Fibroblast of skin of back (primary cell): ENCODE results near the gene SLC1A7.

Experiments
- DNase-seq: peaks from one replicate; pipeline ENCODE4 v3.0.0-alpha.2; 2013

The SLC1A7 gene

DNA sequence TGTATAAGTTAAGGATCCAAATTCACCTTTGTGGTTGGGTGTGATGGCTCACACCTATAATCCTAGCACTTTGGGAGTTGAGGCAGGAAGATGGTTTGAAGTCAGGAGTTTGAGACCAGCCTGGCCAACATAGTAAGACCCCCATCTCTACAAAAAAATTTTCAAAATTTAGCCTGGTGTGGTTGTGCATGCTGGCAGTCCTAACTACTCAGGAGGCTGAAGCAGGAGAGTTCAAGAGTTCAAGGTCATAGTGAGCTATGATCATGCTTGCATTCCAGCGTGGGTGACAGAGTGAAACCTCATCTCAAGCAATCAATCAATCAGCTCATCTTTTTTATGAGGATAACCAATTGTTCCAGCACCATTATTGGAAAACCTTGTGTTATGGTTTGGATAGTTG lies 16.5 kb upstream of the SLC1A7 start:
- DNase-seq = no peak

DNA sequence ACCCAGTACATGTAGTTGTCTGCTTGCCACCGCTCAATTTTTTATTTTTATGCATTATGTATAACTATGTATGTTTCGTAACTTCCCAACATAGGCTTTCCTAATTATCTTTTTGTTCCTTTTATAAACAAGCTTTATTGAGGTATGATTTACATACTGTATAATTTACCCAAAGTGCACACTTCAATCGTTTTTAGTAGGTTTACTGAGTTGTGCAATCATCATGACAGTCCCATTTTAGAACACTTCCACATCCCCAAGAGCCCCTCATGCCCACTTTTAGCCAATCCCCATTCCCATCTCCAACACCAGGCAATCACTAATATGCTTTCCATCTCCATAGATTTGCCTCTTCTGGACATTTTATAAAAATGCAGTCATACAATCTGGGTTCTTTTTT lies 14.3 kb upstream of the SLC1A7 start:
- no peak for DNase-seq

DNA sequence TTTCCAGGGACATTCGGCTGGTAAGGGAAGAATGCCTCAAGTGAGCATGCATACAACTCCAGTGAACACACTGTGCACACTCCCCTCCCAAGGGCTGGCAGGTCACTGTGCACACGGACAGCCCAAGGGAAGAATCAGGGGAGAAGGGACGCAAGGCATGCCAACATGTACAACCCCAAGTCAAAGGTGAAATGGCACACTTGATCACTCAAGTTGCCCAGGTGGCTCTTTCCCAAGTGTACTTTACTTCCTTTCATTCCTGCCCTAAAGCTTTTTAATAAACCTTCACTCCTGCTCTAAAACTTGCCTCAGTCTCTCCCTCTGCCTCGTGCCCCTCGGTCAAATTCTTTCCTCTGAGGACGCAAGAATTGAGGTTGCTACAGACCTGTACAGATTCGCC lies 13.5 kb upstream of the SLC1A7 start:
- DNase-seq = no peak

DNA sequence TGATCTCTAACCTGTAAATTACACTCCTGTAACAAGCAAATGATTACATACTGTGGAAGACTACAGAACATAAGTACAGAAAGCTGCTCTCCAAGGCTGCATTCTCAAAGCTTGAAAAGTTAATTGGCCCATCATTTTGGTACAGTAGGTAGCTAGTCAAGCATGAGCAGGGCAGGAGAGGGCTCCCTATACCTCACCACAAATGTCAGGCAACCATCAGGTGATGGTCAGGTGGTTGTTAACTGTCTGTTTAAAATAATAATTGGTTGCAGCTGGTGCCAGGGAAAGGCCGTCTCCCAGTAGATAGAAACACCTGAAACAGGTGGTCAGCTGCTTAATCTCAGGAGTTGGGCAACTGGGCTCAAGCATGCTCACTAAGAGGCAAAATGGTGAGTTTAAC lies 13.1 kb upstream of the SLC1A7 start:
- DNase-seq = no peak

DNA sequence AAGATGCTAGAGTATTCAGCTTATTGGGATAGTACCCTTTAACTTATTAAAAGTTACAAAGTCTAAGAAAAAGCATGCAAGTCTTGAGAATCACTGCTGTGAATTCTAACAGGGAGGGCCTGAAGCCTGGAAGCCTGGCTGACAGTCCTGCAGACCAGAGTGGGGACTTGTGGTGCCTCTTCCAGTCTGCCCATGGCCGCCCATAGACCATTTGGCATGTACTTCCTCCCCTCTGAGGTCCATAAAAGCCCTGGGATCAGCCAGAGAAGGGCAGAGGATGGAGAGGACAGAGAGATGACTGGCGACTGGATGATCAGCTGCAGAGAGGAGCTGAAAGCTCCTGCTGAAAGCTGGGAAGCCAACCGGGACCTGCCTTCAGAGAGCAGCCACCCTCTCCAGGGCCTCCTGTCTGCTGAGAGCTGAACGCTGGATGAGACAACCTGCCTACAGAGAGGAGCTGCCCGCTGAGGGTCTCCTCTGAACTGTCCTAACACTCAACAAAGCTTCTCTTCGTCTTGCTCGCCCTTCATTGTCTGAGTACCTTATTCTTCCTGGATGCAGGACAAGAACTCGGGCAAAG lies 12.5 kb upstream of the SLC1A7 start:
- DNase-seq = no peak

DNA sequence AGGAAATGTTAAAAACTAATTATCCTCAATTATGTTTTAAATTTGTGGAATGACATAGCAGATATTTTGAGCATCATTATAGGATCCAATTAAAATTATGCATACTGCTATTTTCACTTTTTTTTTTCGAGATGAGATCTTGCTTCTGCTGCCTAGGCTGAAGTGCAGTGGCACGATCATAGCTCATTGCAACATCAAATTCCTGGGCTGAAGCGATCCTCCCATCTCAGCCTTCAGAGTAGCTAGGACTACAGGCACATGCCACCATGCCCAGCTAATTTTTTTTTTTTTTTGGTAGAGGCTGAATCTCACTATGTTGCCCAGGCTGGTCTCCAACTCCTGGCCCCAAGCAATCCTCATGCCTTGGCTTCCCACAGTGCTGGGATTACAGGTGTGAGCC lies 11.3 kb upstream of the SLC1A7 start:
- DNase-seq = no peak

DNA sequence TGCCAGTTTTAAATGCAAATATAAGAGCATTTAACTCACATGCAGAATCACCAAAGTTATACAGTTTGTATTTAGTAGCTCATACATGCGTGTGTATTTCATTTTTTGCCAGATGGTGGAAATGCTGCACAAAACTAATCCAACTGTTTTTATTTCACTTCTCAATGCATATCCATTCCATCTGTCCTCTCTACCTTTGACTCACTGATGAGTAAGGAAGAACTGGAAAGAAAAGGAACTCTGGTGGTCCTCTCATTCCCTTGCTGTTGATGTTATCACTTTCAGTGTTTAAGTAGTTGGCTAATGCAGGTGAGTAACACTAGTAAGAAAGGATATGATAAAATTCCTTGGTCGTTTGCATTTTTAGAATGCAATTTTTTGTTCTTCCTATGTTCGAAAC lies 5.7 kb upstream of the SLC1A7 start:
- DNase-seq = peak; percentile 59

DNA sequence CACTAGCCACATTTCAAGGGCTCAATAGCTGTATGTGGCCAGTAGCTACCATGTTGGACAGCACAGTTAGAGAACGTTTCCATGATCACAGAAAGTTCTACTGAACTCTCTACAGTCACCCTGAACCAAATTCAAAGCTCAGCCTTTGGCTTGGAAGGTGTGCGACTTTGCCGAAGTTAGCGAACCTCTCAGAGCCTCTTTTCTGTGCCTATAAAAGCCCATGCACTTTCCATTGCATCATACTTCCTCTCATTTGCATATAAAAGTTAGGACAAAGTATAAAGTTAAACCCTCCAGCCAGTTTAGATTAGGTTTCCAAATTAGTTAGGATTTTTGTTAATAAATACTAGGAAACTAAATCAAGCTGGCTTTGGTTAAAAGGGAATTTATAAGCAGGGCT lies 4.7 kb upstream of the SLC1A7 start:
- no peak for DNase-seq

DNA sequence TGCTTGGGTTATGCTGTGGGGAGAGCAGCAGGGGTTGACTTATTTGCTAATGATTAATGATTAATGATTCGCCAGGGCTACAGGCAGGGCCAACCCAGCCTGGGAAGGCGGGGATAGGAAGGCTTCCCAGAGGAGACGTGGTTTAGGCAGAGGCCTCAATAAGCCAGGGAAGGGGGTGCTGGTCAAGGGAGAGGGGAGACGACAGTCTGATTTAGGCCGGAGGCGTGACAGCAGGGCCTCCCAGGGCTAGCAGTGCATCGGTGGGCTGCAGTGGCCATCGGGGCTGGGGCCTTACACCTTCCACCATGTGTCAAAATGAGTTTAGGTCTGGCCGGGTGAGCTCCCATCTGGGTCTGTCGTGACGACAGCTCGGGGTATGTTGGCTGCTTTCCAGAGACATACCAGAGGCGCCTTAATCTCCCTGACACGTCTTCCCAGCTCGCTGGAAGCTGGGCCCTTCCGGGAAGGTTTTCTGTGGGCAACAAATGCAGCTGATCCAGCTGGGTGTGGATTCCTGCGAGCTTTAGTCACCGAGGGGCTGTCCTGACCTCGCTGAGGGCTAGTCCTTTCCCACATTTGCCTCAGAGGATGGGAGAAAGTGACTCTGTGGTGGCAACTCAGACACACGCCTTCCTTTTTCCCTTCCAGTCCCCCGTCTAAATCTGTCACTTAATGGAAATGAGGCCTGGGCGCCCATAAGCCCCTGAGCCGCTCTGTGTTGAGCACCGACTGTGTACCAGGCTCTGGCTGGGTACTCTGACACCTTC lies 3.7 kb upstream of the SLC1A7 start:
- peak; percentile 100 for DNase-seq

DNA sequence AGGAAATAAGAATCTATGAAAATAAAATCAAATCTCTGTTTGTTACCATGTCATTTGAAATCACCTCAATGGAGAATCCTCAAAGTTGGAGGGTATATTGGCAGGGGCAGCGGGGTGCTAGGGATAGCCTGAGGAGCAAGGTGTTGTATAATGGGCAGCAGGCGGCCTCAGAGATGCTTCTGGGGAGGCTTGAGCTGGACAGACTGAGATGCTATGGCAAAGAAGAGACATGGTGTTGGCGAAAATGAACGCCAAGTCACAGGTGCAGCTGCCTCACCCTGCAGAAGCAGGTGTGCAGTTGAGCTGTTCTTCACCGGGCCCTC lies 3.1 kb upstream of the SLC1A7 start:
- DNase-seq = no peak

DNA sequence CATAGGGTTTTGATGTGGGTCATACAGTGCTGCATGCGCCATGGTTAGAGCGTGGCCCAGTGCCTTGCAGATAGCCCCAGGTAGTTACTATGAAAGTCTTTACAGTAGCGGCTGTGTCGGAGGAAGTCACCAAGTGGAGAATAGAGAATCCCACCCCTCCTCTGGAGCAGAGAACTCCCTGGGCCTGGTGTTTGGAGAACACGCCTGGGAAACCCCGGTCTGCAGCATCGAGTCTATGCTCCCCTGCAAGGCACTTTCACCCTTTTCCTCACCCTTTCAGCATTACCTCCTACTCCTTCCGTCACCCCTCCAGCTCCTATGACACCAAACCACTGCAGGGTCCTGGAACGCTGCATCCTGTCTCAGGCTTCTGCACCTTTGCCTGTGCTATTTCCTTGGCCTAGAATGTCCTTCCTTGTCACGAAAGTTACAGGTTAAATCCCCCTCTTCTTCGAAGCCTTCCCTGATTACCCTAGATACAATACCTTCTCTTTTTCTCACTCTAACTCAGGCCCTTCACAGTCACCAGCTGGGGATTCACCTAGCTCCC lies 2.7 kb upstream of the SLC1A7 start:
- no peak for DNase-seq

DNA sequence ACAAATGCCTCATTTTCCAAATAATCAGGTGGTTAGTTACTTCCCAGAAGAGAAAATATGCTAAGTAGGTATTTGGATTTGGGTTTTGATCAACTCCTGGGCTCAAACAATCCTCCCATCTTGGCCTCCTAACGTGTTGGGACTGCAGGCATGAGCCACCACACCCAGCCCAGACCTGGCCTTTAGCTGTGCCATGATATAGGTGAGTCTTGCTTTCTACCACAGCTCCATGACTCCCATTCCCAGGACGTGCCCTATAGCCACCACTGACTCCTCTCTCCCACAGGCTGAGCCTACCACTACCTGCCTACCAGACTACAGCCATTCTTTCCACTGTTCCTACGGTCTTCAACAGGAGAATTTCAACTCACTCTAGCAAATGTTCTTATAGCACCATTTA lies 1.8 kb upstream of the SLC1A7 start:
- DNase-seq = no peak

DNA sequence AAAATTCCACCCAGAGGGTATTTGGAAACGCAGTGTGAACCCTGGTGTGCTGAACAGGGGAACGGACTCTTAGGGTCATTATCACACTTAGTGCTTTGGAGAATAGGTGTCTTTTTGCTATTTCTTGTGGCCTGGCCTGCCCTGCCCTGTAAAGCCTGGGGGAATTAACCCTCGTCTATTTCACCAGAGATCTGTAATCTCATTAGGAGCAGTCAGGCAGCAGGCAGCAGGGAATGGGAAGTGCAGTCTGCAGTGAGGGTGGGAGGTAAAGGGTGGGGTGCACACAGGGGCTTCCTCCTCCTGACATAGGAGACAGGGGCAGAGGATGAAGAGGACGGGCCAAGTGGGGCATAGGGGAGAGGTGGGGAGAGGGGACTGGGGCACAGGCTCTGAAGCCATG lies 1.1 kb upstream of the SLC1A7 start:
- DNase-seq = no peak

DNA sequence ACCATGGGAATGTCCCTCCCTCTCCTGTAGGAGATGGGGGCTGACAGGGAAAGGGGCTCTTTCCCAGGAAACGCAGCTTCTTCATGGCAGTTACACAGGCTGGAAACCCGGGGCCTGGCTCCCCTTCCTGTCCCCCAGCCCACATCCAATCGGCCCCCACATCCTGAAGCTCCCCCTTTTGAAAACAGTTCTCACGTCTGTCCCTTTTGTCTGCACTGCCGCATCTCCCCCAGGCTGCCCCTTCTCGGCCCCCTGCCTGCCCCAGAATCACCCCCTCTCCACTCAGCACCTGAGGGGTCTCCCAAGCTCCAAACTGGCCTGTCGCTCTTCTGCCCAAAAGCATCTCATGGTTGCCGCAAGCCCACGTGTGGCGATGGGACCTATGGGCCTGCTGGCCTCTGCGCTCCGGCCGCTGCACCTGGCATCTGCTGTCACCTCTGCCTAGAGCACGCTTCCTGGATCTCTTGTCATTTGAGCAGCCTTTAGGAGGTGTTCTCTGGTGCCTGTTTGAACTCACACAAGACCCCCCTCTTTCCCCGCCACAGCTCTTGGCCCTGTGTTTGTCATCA lies 867 bp downstream of the SLC1A7 start:
- DNase-seq = no peak

DNA sequence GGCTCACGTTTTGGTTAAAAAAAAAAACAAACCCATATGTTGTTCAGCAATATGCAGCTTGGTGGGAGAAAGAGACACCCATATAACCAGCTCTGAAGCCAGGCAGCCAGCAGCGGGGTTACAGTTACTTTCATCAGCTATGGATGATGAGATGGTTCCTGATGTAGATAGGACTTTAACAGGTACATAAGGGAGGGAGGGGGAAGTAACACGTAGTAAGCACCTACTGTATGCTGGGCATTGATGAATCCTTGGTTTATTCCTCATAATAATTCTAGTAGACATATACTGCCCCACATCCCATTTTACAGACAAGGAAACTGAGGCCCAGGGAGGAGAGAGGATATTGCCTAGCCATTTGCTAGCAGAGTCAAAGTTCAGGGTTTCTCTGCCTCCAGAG lies 2.0 kb downstream of the SLC1A7 start:
- DNase-seq = no peak

DNA sequence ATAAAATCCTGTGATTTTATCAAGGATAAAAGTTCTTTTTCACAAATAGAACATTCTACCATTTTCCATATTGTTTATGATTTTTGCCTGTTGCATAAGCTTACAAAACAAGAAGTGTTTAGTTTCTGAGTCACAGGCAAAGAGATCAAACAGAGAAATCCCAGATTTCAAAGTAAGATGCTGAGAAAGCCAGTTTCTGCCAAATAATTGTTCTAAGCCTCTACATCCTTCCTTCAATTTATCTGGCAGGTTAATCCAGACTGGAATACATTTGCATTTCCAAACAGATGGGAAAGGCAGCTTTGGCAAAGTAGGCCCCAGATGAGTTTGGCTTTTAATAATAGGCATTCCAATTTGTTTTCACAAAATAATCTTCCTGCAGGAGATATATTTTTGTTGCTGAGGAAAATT lies 2.5 kb downstream of the SLC1A7 start:
- no peak for DNase-seq

DNA sequence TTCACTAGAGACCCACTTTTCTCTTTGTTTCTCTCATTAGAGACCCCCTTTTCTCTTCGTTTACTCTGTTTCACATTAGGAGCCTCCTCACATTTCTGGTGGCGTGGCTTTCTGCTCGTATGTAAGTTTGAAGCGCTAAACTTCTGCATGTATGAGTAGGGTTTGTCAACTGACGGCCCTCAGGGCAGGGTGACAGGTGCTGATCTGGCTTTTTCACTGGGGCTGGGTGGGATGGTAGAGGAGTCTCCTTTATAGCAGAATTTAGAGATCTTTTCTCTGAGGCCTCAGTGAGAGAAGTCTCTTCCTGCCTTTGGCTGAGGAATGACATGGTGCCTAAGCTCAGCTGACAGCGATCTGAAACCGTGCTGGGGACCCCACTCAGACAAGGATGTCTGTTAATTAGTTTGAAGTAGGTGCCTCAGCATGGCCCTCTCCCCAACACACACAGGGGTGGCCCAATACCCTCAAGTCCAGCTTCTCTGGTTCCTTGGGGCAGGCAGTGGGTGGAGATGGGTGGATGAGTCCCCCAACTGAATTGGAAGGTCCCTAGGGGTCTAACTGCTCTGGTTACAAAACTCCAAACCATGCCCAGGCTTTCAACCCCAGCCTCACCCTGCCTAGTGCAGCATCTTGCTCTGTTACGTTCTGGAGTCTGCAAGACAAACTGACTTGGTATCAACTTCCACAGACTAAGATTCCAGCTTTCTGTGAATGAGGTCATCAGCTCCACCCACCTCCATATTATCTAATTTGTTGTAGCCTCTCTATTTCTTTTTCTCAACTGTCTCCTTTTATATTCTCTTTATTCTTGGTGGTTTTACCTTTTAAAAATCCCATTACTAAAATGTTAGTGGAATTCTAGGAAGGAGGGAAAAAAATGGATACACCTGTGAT lies 3.2 kb downstream of the SLC1A7 start:
- no peak for DNase-seq

DNA sequence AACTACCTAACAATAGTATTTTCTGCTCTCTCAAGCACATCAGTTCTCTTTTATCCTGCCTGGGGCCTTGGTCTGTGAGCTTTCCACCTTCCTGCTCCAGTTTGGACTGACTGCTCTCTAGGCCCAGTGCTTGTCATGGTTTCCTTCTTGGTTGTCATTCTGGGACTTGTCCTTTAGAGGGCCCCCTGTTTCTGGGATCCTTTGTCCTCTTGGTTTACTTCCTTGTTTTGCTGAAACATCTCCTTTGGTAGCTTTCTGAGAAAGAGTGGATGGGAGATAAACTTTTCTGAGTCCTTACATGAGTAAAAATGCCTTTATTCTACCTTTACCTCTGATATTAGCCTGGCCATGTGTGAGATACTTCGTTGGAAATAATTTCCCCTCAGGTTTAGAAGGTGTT lies 4.7 kb downstream of the SLC1A7 start:
- DNase-seq = no peak

DNA sequence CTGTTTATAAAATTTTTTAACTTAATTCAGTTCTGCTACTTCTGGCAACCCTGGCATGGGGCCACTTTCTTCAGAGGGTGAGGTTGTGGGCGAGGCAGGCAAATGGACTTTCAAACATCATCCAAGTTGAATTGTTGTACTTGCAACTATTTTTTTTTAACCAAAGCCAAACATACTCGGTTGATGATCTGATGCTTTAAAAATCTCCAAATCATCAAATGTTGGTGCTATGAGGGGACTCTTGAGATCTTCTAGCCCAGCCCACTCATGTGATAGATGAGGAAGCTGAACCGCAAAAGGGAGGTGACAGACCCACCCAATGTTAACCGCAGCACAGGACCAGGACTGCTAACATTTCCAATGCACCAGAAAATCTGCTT lies 6.7 kb downstream of the SLC1A7 start:
- DNase-seq = peak; percentile 97

DNA sequence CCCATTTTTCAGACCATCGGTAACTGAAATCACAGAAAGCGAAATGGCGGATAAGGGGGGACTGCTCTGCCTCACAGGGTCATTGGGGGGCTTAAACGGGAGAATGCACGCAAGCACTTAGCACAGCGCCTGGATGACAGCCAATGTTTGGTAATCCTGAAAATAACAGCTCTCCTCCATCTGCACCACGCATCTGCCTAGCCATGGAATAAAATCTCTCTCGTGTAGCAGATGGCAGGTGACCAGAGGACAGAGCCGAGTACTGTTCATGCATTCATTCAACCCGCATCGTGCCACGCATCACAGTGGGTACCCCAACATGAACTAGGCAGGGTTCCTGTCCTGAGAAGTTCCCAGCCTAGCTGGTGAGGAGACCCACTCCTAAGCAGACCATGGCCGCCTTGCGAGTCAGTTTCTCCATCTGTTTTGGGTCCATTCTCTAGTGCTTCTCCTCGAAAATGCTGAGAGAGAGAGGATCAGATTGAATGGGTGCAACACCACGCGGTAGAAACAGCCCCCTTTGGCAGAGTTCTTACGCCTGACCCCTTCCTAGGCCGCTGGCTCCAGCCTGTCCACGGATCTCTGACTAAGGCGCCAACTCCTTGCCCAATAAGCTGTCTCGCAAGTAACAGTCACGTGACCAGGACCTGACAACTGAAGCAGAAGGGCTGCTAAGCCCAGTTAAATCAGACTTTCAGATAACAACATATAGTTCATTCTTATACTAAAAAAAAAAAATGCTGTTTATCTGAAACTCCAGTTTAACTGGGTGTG lies 7.3 kb downstream of the SLC1A7 start:
- DNase-seq = no peak

DNA sequence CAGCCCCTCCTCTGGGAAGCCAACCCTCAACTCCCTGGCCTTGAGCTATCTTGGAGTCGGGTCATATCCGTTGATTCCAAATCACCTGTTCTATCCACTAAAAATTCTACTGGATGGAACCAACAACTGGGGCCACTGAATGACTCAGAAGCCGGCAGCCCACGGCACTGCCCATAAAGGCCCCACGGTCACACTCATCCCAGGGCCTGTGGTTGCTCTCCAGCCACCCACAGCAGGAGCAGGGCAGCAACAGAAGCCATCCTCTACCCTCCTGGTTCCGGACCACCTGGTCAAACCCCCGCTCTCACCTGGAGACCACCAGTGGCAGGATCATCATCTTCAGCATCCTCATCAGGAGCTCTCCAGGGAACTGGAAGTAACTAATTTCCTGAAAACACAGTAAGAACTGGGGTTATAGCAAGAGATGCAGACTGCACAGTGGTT lies 8.4 kb downstream of the SLC1A7 start:
- DNase-seq = no peak

DNA sequence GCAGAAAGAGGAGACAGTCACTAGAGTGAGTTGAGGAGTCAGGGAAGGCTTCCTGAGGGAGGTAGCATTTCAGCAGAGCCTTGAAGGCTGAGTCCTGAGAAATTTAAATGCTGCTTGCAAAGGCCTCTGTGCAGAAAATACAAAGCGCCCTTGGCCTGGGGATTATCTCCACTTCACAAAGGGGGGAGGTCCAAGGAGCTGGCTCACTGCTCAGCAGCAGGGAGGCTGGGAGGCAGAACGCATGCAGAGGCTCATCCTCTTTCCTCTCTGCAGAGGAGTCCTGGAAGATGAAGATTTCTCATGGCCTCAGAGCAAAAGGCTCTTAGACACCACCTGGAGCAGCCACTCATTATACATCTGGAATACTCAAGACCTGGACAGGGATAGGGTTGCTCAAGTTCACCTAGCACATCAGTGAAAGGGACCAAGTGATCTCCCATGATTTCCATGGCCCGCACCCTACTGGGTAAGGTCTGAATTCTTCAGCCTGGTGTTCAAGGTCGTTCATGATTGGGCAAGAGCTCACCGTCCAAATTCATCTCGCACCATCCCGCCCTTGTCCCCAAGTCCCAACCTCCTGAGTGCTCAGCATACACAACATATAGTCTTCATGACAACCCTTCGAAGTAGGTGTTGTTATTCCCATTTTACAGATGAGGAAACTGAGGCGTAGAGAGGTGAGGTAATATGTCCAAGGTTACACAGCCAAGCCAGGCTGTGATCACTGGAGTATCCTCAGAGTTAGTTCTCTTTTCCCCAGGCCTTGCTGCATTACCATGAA lies 9.0 kb downstream of the SLC1A7 start:
- no peak for DNase-seq
